ENCODE data around the gene C1orf185.
A peak's percentile ranks its signal among the peaks of the same experiment; 100 is the strongest.
"Not testable (repeated sequence)": the region's sequence is repeated elsewhere in the genome, so short reads cannot be mapped to it uniquely, and the experiment has no call there.

The C1orf185 gene

GRCh38 chr1:51139474-51139873, 37.4 kb downstream of the C1orf185 start:
- Histone ChIP-seq H3K27me3 (replicated peaks; ENCODE audit: control insufficient read depth, insufficient read depth, low read length) (no peaks in the 10 kb centered on the region), H3K4me3 (ENCODE audit: low read length) (no peak overlapping the region), H3K9me3 (ENCODE audit: control insufficient read depth, low read length) (no peaks in the 10 kb centered on the region), H3K4me1 (ENCODE audit: control insufficient read depth, insufficient read depth, low read length) (no peaks in the 10 kb centered on the region), H3K9ac (ENCODE audit: low read length) (no peak overlapping the region), H3K36me3 (ENCODE audit: control insufficient read depth, insufficient read depth, low read length, severe bottlenecking) (no peaks in the 10 kb centered on the region)
- peak; percentile 49 for DNase-seq (ENCODE audit: low read depth)

- Histone ChIP-seq H3K36me3 (ENCODE audit: control insufficient read depth, insufficient read depth, low read length, severe bottlenecking) (no peaks in the 10 kb centered on the region), H3K27me3 (replicated peaks; ENCODE audit: control insufficient read depth, insufficient read depth, low read length) (no peaks in the 10 kb centered on the region), H3K4me3 (ENCODE audit: low read length) (no peak overlapping the region), H3K9me3 (ENCODE audit: control insufficient read depth, low read length) (no peaks in the 10 kb centered on the region), H3K9ac (ENCODE audit: low read length) (no peak overlapping the region), H3K4me1 (ENCODE audit: control insufficient read depth, insufficient read depth, low read length) (no peaks in the 10 kb centered on the region)
- DNase-seq (ENCODE audit: low read depth) = no peak
These were observed 45.4 kb downstream of the C1orf185 start for GRCh38 chr1:51147394-51147793.

GRCh38 chr1:51154776-51155175, 52.7 kb downstream of the C1orf185 start:
- H3K36me3 ChIP-seq (ENCODE audit: control insufficient read depth, insufficient read depth, low read length, severe bottlenecking) = no peaks in the 10 kb centered on the region
- DNase-seq (ENCODE audit: low read depth) = no peak
- no peaks in the 10 kb centered on the region for H3K4me1 ChIP-seq (ENCODE audit: control insufficient read depth, insufficient read depth, low read length)
- no peaks in the 10 kb centered on the region for H3K27me3 ChIP-seq (replicated peaks; ENCODE audit: control insufficient read depth, insufficient read depth, low read length)
- H3K9ac ChIP-seq (ENCODE audit: low read length) = no peak overlapping the region
- peaks cover 13% of the 10 kb centered on the region for H3K9me3 ChIP-seq (ENCODE audit: control insufficient read depth, low read length)
- no peak overlapping the region for H3K4me3 ChIP-seq (ENCODE audit: low read length)

GRCh38 chr1:51156752-51157151, 54.7 kb downstream of the C1orf185 start:
- H3K9me3 ChIP-seq (ENCODE audit: control insufficient read depth, low read length) = peaks cover 13% of the 10 kb centered on the region
- H3K9ac ChIP-seq (ENCODE audit: low read length) = no peak overlapping the region
- no peaks in the 10 kb centered on the region for H3K36me3 ChIP-seq (ENCODE audit: control insufficient read depth, insufficient read depth, low read length, severe bottlenecking)
- H3K4me3 ChIP-seq (ENCODE audit: low read length) = no peak overlapping the region
- DNase-seq (ENCODE audit: low read depth) = no peak
- H3K4me1 ChIP-seq (ENCODE audit: control insufficient read depth, insufficient read depth, low read length) = no peaks in the 10 kb centered on the region
- no peaks in the 10 kb centered on the region for H3K27me3 ChIP-seq (replicated peaks; ENCODE audit: control insufficient read depth, insufficient read depth, low read length)

GRCh38 chr1:51157395-51157794, 55.4 kb downstream of the C1orf185 start:
- DNase-seq (ENCODE audit: low read depth) = no peak

DNA sequence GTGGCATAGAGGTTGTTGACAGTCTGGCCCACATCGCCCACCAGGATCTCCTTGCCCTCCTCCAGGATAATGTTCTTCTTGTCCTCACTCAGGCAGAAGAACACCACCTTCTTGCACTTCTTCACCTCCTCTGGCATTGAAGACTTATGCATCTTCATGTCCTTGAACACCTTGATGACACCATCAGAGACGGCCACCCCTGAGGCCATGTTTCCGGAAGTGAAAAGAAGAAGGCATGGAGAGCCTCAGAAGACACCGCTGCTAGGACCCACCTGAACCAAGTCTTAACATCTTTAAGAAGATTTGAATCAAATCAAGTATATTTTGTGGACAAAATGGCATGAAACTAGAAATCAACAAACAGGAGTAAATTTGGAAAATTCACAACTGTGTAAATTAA, 56.2 kb downstream of the C1orf185 start:
- DNase-seq (ENCODE audit: low read depth) = no peak
- no peaks in the 10 kb centered on the region for H3K27me3 ChIP-seq (replicated peaks; ENCODE audit: control insufficient read depth, insufficient read depth, low read length)
- H3K4me3 ChIP-seq (ENCODE audit: low read length) = no peak overlapping the region
- peaks cover 13% of the 10 kb centered on the region for H3K9me3 ChIP-seq (ENCODE audit: control insufficient read depth, low read length)
- H3K4me1 ChIP-seq (ENCODE audit: control insufficient read depth, insufficient read depth, low read length) = no peaks in the 10 kb centered on the region
- no peaks in the 10 kb centered on the region for H3K36me3 ChIP-seq (ENCODE audit: control insufficient read depth, insufficient read depth, low read length, severe bottlenecking)
- no peak overlapping the region for H3K9ac ChIP-seq (ENCODE audit: low read length)

More at GRCh38 chr1:51157395-51157794, 55.4 kb downstream of the C1orf185 start:
- Histone ChIP-seq H3K9me3 (ENCODE audit: control insufficient read depth, low read length) (peaks cover 13% of the 10 kb centered on the region), H3K4me1 (ENCODE audit: control insufficient read depth, insufficient read depth, low read length) (no peaks in the 10 kb centered on the region), H3K36me3 (ENCODE audit: control insufficient read depth, insufficient read depth, low read length, severe bottlenecking) (no peaks in the 10 kb centered on the region), H3K27me3 (replicated peaks; ENCODE audit: control insufficient read depth, insufficient read depth, low read length) (no peaks in the 10 kb centered on the region), H3K4me3 (ENCODE audit: low read length) (no peak overlapping the region), H3K9ac (ENCODE audit: low read length) (no peak overlapping the region)

- not testable (repeated sequence) for H3K36me3 ChIP-seq (ENCODE audit: control insufficient read depth, insufficient read depth, low read length, severe bottlenecking); H3K9ac ChIP-seq (ENCODE audit: low read length); H3K4me3 ChIP-seq (ENCODE audit: low read length); H3K27me3 ChIP-seq (replicated peaks; ENCODE audit: control insufficient read depth, insufficient read depth, low read length); H3K4me1 ChIP-seq (ENCODE audit: control insufficient read depth, insufficient read depth, low read length); DNase-seq (ENCODE audit: low read depth); H3K9me3 ChIP-seq (ENCODE audit: control insufficient read depth, low read length)
These were observed 60.5 kb downstream of the C1orf185 start for GRCh38 chr1:51162560-51162959.

- no peak overlapping the region for H3K4me3 ChIP-seq (ENCODE audit: low read length)
- H3K36me3 ChIP-seq (ENCODE audit: control insufficient read depth, insufficient read depth, low read length, severe bottlenecking) = no peaks in the 10 kb centered on the region
- H3K27me3 ChIP-seq (replicated peaks; ENCODE audit: control insufficient read depth, insufficient read depth, low read length) = no peaks in the 10 kb centered on the region
- peaks cover 10% of the 10 kb centered on the region for H3K4me1 ChIP-seq (ENCODE audit: control insufficient read depth, insufficient read depth, low read length)
- no peaks in the 10 kb centered on the region for H3K9me3 ChIP-seq (ENCODE audit: control insufficient read depth, low read length)
- H3K9ac ChIP-seq (ENCODE audit: low read length) = no peak overlapping the region
- DNase-seq (ENCODE audit: low read depth) = no peak
These were observed 63.5 kb downstream of the C1orf185 start for GRCh38 chr1:51165540-51165939.

GRCh38 chr1:51168266-51168845, 66.3 kb downstream of the C1orf185 start:
- H3K9ac ChIP-seq (ENCODE audit: low read length) = no peak overlapping the region
- no peaks in the 10 kb centered on the region for H3K36me3 ChIP-seq (ENCODE audit: control insufficient read depth, insufficient read depth, low read length, severe bottlenecking)
- no peaks in the 10 kb centered on the region for H3K9me3 ChIP-seq (ENCODE audit: control insufficient read depth, low read length)
- H3K4me1 ChIP-seq (ENCODE audit: control insufficient read depth, insufficient read depth, low read length) = peaks cover 10% of the 10 kb centered on the region
- H3K27me3 ChIP-seq (replicated peaks; ENCODE audit: control insufficient read depth, insufficient read depth, low read length) = no peaks in the 10 kb centered on the region
- peak; percentile 36 for DNase-seq (ENCODE audit: low read depth)
- H3K4me3 ChIP-seq (ENCODE audit: low read length) = peak overlapping the region; percentile 28

DNA sequence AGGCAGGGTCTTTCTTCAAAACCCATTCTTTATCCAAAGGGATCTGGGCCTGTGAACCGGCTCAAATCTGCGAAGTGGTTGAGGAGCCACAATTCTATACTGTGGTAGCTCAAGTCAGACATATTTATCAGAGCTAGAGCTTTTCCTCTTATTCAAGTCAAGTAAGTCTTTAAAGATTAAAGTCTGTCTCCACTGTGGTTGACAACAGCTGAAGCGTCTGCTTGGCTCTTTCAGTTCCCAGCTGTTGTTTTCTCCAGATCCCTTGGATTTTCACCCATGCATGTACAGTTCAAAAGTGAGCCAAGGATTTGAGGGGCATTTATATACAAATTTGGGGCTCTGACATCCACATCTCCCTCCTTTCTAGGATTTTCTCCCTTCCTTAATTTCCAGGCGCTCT, 66.9 kb downstream of the C1orf185 start:
- no peak for DNase-seq (ENCODE audit: low read depth)
- no peaks in the 10 kb centered on the region for H3K9me3 ChIP-seq (ENCODE audit: control insufficient read depth, low read length)
- H3K4me3 ChIP-seq (ENCODE audit: low read length) = no peak overlapping the region
- peaks cover 10% of the 10 kb centered on the region for H3K4me1 ChIP-seq (ENCODE audit: control insufficient read depth, insufficient read depth, low read length)
- no peaks in the 10 kb centered on the region for H3K36me3 ChIP-seq (ENCODE audit: control insufficient read depth, insufficient read depth, low read length, severe bottlenecking)
- H3K9ac ChIP-seq (ENCODE audit: low read length) = no peak overlapping the region
- no peaks in the 10 kb centered on the region for H3K27me3 ChIP-seq (replicated peaks; ENCODE audit: control insufficient read depth, insufficient read depth, low read length)

- DNase-seq (ENCODE audit: low read depth) = peak; percentile 41
- H3K36me3 ChIP-seq (ENCODE audit: control insufficient read depth, insufficient read depth, low read length, severe bottlenecking) = no peaks in the 10 kb centered on the region
- no peak overlapping the region for H3K9ac ChIP-seq (ENCODE audit: low read length)
- peaks cover 11% of the 10 kb centered on the region for H3K4me1 ChIP-seq (ENCODE audit: control insufficient read depth, insufficient read depth, low read length)
- no peaks in the 10 kb centered on the region for H3K27me3 ChIP-seq (replicated peaks; ENCODE audit: control insufficient read depth, insufficient read depth, low read length)
- no peak overlapping the region for H3K4me3 ChIP-seq (ENCODE audit: low read length)
- H3K9me3 ChIP-seq (ENCODE audit: control insufficient read depth, low read length) = no peaks in the 10 kb centered on the region
These were observed 68.3 kb downstream of the C1orf185 start for GRCh38 chr1:51170342-51170741.

- DNase-seq (ENCODE audit: low read depth) = no peak
- H3K9ac ChIP-seq (ENCODE audit: low read length) = no peak overlapping the region
- no peaks in the 10 kb centered on the region for H3K36me3 ChIP-seq (ENCODE audit: control insufficient read depth, insufficient read depth, low read length, severe bottlenecking)
- peaks cover 12% of the 10 kb centered on the region for H3K4me1 ChIP-seq (ENCODE audit: control insufficient read depth, insufficient read depth, low read length)
- no peaks in the 10 kb centered on the region for H3K9me3 ChIP-seq (ENCODE audit: control insufficient read depth, low read length)
- no peaks in the 10 kb centered on the region for H3K27me3 ChIP-seq (replicated peaks; ENCODE audit: control insufficient read depth, insufficient read depth, low read length)
- no peak overlapping the region for H3K4me3 ChIP-seq (ENCODE audit: low read length)
These were observed 70.8 kb downstream of the C1orf185 start for GRCh38 chr1:51172811-51173210.

Data from adipocyte (in vitro differentiated cells).